H1 (cell line): ENCODE results near the gene SYNJ1.
"Not testable (repeated sequence)": the region's sequence is repeated elsewhere in the genome, so short reads cannot be mapped to it uniquely, and the experiment has no call there.

ENCODE experiments used
- EZH2 ChIP-seq: fragments of 200-600 bp; sonication (generic); IDR thresholded peaks from 2 replicates; pipeline ENCODE4 v1.7.1; 2012; ENCODE audit warnings: low read depth, mild to moderate bottlenecking, moderate library complexity, low read length, inconsistent platforms; ENCODE audit not compliant: severe bottlenecking
- GABPA ChIP-seq: IDR thresholded peaks from 2 replicates; pipeline ENCODE4 v1.6.1; 2011; ENCODE audit warnings: mild to moderate bottlenecking, low read length, moderate library complexity, borderline replicate concordance; ENCODE audit not compliant: insufficient read depth
- GTF2F1 ChIP-seq: IDR thresholded peaks from 2 replicates; pipeline ENCODE4 v1.6.1; 2012; ENCODE audit warnings: low read depth, low read length, improper control_type of control experiment, borderline replicate concordance
- HDAC6 ChIP-seq: IDR thresholded peaks from one replicate; pipeline ENCODE4 v1.7.1; 2012; ENCODE audit warnings: low read depth, mild to moderate bottlenecking, inconsistent platforms, low read length, moderate library complexity
- JUN ChIP-seq: IDR thresholded peaks from 2 replicates; pipeline ENCODE4 v1.6.1; 2011; ENCODE audit warnings: low read depth, mild to moderate bottlenecking, improper control_type of control experiment, low read length
- POLR2A ChIP-seq, 2 experiments: IDR thresholded peaks; 1 replicate in 1 of 2; 2 replicates in 1 of 2; pipeline ENCODE4 v1.6.1; 2011; ENCODE audit warnings: low read depth in 2 of 2, low read length in 2 of 2, mild to moderate bottlenecking in 2 of 2; ENCODE audit errors: control extremely low read depth in 1 of 2
- USF2 ChIP-seq: IDR thresholded peaks from 2 replicates; pipeline ENCODE4 v1.6.1; 2011; ENCODE audit warnings: low read length, improper control_type of control experiment
- TF ChIP-seq, protein P1 (sequence below): IDR thresholded peaks from 2 replicates; pipeline ENCODE4 v1.6.1; 2011; ENCODE audit warnings: low read depth, mild to moderate bottlenecking, low read length; ENCODE audit not compliant: insufficient read depth
- TF ChIP-seq, protein P2 (sequence below), 3 experiments: IDR thresholded peaks; 1 replicate in 2 of 3; 2 replicates in 1 of 3; pipeline versions ENCODE4 v1.5.1 to v1.6.1; 2011; ENCODE audit warnings: low read length in 3 of 3, mild to moderate bottlenecking in 3 of 3, inconsistent platforms in 2 of 3, low read depth in 1 of 3, moderate library complexity in 1 of 3; ENCODE audit not compliant: insufficient read depth in 1 of 3; ENCODE audit errors: control extremely low read depth in 1 of 3

GRCh38 chr21:32664095-32664494, 63.7 kb downstream of the SYNJ1 start:
- not testable (repeated sequence) for TF ChIP-seq JUN; GABPA; EZH2; POLR2A (IDR thresholded peaks at IDR 0.05; ENCODE audit: control extremely low read depth in 1 of 2, low read depth in 2 of 2, low read length in 2 of 2); USF2; HDAC6; GTF2F1
- TF ChIP-seq, protein P1, sequence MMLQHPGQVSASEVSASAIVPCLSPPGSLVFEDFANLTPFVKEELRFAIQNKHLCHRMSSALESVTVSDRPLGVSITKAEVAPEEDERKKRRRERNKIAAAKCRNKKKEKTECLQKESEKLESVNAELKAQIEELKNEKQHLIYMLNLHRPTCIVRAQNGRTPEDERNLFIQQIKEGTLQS = not testable (repeated sequence)
- TF ChIP-seq, protein P2, sequence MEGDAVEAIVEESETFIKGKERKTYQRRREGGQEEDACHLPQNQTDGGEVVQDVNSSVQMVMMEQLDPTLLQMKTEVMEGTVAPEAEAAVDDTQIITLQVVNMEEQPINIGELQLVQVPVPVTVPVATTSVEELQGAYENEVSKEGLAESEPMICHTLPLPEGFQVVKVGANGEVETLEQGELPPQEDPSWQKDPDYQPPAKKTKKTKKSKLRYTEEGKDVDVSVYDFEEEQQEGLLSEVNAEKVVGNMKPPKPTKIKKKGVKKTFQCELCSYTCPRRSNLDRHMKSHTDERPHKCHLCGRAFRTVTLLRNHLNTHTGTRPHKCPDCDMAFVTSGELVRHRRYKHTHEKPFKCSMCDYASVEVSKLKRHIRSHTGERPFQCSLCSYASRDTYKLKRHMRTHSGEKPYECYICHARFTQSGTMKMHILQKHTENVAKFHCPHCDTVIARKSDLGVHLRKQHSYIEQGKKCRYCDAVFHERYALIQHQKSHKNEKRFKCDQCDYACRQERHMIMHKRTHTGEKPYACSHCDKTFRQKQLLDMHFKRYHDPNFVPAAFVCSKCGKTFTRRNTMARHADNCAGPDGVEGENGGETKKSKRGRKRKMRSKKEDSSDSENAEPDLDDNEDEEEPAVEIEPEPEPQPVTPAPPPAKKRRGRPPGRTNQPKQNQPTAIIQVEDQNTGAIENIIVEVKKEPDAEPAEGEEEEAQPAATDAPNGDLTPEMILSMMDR (IDR thresholded peaks at IDR 0.05; ENCODE audit: control extremely low read depth in 1 of 3, insufficient read depth in 1 of 3, low read depth in 1 of 3, low read length in 3 of 3) = not testable (repeated sequence)
